LNCaP clone FGC (cell line): ENCODE measurements around the gene TMEM106B.
"Not testable (repeated sequence)": the region's sequence is repeated elsewhere in the genome, so short reads cannot be mapped to it uniquely, and the experiment has no call there.

ENCODE experiments used
- DNase-seq: peaks from one replicate; pipeline ENCODE4 v3.0.0-alpha.2; 2011; ENCODE audit warnings: low read depth
- H3K4me3 ChIP-seq: 2 replicates; pipeline ENCODE4 v1.5.1; 2011; ENCODE audit warnings: mild to moderate bottlenecking, low read depth, low read length, control low read depth
- TF ChIP-seq, protein P1 (sequence below): IDR thresholded peaks from 2 replicates; pipeline ENCODE4 v1.5.1; 2012; ENCODE audit warnings: mild to moderate bottlenecking; ENCODE audit not compliant: control insufficient read depth, insufficient read depth; ENCODE audit errors: extremely low read depth

TMEM106B gene

DNA sequence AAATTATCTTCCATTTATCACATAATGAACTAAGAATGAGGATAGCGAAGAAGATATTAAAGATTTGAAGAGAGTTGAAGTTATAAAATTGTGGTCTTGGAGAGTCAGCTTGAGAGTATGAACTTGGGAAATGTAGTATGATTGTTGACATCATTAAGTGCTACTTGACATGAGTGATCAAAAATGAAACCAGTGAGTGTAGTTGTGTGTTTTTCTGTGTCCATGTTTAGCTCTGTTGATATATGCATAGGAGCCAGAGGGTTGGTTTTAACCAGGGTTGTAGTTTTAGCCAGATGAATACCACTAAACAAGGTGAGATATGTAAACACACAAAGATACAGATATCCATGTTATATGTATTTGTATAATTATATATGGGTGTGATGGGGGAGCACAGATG is 6.2 kb downstream of the TMEM106B start:
- DNase-seq, result no peak
- TF ChIP-seq, protein P1, sequence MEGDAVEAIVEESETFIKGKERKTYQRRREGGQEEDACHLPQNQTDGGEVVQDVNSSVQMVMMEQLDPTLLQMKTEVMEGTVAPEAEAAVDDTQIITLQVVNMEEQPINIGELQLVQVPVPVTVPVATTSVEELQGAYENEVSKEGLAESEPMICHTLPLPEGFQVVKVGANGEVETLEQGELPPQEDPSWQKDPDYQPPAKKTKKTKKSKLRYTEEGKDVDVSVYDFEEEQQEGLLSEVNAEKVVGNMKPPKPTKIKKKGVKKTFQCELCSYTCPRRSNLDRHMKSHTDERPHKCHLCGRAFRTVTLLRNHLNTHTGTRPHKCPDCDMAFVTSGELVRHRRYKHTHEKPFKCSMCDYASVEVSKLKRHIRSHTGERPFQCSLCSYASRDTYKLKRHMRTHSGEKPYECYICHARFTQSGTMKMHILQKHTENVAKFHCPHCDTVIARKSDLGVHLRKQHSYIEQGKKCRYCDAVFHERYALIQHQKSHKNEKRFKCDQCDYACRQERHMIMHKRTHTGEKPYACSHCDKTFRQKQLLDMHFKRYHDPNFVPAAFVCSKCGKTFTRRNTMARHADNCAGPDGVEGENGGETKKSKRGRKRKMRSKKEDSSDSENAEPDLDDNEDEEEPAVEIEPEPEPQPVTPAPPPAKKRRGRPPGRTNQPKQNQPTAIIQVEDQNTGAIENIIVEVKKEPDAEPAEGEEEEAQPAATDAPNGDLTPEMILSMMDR, result no peak
- no peak overlapping the region for H3K4me3 ChIP-seq

DNA sequence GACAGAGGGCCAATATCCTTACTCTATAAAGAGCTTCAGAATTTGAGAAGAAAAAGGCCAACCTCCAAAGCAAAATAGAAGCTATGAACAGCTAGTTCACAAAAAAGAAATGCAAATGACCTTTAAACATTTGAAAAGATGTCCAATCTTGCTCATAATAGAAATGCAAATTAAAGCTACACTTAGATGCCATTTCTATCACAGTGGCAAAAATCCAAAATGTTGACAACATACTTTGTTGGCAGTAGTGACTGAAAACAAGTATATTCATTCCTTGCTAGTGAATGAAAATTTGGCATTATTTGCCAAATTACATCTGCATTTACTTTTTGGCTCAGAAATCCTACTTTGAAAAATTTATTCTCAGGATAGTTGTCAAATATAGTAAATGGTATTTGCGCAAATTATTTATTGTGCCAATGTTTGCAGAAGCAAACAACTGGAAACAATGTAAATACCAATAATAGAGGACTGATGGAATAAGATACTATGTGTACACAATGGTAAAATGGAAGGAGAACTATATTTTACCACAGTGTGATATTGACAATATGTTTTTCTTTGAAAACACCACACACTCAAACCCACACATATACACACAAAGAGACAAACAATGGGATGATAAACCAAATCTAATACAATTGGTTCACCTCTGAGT is 9.4 kb downstream of the TMEM106B start:
- no peak overlapping the region for H3K4me3 ChIP-seq
- DNase-seq, result peak; percentile 81
- TF ChIP-seq, protein P1, result no peak

DNA sequence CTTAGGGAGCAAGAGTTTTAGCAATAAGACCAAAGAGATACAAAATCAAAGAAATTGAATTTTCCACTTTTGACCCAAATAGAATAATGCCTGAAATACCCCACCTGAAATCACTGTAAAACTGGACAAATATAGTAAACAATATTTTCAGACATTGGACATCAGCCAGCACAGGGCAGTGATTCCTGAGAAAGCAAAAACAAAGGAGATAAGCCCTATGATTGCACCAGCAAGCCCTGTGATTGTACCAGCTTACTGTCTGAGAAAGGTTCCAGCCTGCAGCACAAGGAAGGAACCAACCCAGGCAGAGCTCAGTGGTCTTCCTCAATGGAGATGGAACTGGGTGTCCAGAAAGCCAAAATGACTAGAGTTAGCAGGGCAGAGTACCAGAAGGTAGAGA is 10.3 kb downstream of the TMEM106B start:
- DNase-seq, result no peak
- TF ChIP-seq, protein P1, result no peak
- H3K4me3 ChIP-seq, result no peak overlapping the region

DNA sequence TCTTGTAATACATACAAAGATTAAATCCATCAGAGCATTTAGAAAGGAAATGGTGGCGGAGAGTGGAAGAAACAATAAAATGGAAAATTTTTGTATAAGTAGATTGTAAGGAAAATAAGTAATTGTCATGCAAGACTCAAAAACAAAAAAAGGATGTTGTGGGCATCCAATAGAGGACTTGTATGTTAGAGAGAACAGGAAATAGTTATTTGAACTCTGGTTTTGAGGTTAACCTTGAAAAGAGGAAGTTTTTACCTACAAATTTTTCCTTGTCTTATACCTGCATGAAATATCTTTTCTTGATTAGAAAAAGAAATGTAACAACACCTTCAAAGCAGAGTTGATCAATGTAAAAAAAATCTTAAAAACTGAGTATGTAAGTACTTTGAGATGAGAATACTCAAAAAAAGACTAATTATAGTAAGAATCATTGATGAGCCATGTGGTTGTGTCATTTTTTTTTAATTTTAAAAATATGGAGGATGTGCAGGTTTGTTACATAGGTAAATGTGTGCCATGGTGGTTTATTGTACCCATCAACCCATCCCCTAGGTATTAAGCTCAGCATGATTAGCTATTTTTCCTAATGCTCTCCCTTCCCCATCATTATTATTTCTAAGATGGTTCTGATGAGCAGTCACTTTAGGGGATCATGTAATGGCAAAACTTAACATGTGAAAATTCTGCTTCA is 11.9 kb downstream of the TMEM106B start:
- TF ChIP-seq, protein P1, result no peak
- no peak for DNase-seq
- H3K4me3 ChIP-seq, result no peak overlapping the region

DNA sequence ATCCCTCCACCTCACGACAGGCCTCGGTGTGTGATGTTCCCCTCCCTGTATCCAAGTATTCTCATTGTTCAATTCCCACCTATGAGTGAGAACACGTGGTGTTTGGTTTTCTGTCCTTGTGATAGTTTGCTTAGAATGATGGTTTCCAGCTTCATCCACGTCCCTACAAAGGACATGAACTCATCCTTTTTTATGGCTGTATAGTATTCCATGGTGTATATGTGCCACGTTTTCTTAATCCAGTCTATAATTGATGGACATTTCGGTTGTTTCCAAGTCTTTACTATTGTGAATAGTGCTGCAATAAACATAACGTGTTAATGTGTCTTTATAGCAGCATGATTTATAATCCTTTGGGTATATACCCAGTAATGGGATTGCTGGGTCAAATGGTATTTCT is 13.9 kb downstream of the TMEM106B start:
- DNase-seq, H3K4me3 ChIP-seq: not testable (repeated sequence)

DNA sequence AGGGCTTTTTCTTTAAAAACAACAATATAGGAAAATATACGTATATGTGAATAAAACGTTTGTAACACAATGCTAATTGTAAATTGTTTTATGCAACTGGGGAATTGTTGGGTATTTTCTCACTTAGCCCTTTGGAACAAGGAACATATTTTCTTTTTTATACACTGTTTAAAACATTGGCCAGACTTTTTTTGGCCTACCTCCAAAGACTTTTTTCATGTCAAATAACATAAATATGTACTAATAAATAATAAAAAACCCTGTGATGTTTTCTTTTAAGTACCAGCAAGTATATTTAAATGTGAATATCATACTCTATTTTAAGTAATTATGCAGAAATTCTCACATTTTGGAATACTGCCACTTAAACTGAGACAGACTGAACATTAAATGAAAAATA is 15.7 kb downstream of the TMEM106B start:
- DNase-seq, result no peak
- TF ChIP-seq, protein P1, result no peak
- no peak overlapping the region for H3K4me3 ChIP-seq

DNA sequence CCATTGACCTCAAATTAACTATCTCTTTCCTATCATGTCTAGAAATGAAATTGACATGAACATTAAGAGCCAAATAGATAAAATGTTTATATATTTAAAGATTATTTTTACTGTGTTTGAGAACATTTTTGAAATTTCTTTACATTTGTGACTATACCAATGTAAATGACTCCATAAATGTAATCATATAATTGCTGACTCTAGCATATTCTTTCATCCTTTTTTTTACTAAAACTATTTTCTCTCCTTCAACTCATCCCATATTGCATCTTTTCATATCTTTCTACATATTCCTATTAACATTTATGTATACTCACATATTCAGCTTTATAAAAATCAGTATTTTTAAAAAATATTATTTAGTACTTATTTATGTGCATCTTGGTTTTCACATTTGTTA is 16.9 kb downstream of the TMEM106B start:
- DNase-seq, result no peak
- no peak overlapping the region for H3K4me3 ChIP-seq
- TF ChIP-seq, protein P1, result no peak
